HG03060 (cell line): Measurements from ENCODE around the gene SLC38A4.

ENCODE experiments used
- ATAC-seq: cut with Tn5 transposase; IDR thresholded peaks from one replicate; pipeline ENCODE4 v1.9.1; 2021; ENCODE audit warnings: low read depth, moderate number of reproducible peaks; ENCODE audit not compliant: unreplicated experiment

The SLC38A4 gene

GRCh38 chr12:46815809-46816208, 10.0 kb downstream of the SLC38A4 start:
- no peak for ATAC-seq

DNA sequence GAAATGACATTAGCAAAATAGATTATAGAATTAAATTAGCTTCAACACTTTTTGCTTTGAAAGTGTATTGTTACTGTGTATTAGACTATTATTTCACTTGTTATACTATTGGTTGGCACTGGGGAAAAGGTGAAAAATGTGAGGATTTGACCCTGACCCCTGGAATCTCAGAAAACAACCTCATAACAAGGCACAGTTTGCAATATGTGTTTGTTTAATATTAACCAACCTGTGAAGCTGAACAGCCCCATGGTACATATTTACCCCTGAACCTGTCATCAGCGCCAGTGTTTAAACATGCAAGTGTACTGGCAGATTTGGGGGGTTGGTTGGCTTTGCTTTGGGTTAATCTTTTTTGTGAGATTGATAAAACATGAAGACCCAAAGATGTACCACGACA, 11.7 kb downstream of the SLC38A4 start:
- ATAC-seq = no peak

GRCh38 chr12:46811185-46811584, 14.6 kb downstream of the SLC38A4 start:
- ATAC-seq = no peak

DNA sequence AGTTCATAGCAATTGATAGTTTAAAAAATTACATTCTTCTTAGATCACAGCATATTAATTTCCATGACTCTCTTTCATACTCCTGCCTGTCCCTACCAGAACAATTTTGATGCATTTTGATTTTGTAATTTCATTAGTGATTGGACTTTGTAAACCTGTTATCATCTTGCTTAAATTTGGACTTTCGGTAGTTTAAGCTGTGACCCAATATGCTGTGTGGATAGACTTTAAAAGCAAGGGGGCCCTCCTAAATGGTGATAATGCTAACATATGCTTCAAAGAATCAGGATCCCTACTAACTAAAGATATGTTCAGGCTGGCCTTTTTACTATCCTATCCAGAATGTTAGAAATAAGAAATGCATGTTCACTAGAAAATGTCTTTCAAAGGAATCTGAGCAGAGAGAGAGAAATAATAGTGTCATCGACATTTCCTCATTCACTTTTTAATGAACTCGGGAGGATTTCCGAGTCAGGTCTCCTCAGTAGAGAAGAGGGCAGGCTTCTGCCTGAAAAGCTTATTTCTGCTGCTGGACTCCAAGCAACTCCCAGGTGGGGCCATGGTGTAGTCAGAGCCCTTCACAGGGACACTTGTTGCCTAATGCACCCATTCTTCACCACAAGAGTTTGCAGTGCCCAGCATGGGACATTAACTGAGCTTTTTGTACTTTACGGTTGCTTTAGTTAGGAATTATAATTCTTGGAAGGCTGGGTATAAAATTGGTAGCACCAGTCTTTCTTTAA, 16.7 kb downstream of the SLC38A4 start:
- no peak for ATAC-seq

DNA sequence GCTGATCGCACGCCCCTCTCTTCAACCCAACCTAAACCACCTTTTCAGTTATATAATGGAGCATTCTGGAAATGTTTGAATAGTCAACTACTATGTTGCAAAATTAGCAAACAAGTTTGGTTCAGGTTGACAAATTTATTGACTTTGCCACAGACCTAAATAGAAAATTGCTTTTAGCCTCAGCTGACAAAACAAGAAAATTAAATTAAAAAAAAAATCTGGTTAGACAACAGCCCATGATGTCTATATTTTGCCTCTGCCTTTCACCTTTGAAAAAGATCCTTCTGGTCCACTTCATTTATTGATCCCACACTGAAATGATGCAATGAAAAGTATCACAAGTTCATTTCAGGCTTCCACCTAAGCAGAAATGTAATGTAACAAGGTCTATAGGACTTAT, 17.5 kb downstream of the SLC38A4 start:
- no peak for ATAC-seq

DNA sequence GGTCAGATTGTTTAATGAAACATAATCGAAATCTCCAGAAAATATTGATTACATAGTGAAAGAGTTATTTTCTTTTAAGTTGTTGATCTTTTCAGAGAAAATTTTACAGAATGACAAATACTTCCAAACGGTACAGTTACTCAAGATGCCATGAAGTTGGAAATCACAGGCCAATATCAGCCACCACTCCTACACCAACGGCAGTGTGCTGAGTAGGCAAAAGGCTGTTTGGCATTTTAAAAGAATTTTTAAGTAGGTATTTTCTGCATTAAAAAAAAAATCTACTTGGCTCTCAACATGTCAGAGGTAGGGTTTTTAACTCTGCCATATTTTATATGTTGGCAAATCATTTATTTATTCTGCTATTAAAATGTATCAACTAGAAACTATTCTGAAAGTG, 21.7 kb downstream of the SLC38A4 start:
- no peak for ATAC-seq

- no peak for ATAC-seq
These were observed 22.3 kb downstream of the SLC38A4 start for GRCh38 chr12:46803517-46803916.

GRCh38 chr12:46801293-46801692, 24.5 kb downstream of the SLC38A4 start:
- no peak for ATAC-seq

DNA sequence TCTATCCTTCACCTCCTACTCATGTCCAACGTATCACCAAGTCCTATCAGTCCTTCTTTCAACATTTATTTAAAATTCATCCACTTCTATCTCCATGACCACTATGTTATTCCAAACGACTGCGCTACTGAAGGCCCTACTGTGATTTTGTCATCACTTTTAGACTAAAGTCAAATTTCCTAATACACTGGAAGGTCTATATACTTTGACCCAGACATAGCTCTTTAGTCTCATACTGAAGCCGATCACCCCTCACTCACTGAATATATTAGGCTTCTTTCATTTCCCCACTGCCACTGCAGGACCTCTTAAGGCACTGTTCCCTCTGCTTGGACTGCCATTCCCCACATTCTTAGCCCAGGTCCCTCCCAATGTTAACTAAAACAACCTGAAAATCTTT, 25.6 kb downstream of the SLC38A4 start:
- no peak for ATAC-seq

GRCh38 chr12:46798648-46799047, 27.1 kb downstream of the SLC38A4 start:
- ATAC-seq = no peak

- ATAC-seq = no peak
These were observed 27.7 kb downstream of the SLC38A4 start for GRCh38 chr12:46798056-46798455.

DNA sequence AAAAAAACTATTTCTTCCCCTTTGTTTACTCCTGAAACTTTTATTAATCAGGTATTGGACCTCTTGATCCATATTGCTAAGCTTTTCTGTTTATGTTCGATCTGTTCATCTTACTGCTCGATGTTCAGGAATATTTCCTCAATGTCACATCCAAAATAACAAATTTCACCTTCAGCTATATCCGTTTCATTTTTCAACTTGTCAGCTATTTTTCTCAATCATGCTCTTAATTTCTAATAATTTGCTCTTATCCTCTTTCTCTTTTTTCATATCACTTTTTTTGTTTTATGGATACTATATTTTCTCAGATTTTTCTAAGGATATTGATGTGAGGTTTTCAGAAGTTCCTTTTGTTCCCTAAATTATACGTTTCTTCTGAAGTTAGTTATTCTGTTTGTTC, 29.8 kb downstream of the SLC38A4 start:
- ATAC-seq = no peak

DNA sequence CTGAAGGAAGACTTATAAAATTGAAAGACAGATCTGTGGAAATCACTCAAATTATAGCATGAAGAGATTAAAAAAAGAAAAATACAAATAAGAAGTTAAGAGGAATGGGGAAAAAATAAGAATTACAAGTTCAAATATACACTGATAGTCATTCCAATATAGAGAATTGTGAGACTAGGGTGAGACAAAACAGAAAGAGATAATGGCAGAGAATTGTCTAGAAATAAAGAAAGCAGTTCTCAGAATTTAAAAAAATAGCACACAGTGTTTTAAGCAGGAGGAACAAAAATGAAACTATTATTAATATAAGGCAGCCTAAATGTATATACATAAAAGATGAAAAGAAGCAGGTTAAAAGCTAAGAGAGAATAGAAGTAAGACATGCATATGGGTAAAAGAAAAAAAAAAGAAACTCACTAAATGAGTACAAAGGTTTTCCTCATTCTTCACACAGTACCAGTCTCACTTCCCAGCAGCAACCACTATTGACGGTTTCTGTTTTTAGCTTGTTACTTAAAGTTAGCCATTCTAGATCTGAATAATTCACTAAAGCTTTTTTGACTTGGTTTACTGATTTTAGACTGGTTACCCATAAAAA, 31.1 kb downstream of the SLC38A4 start:
- no peak for ATAC-seq

- ATAC-seq = no peak
These were observed 32.9 kb downstream of the SLC38A4 start for GRCh38 chr12:46792925-46793324.

- ATAC-seq = no peak
These were observed 35.7 kb downstream of the SLC38A4 start for GRCh38 chr12:46790066-46790465.

GRCh38 chr12:46788072-46788887, 37.5 kb downstream of the SLC38A4 start:
- ATAC-seq = no peak

- no peak for ATAC-seq
These were observed 38.2 kb downstream of the SLC38A4 start for GRCh38 chr12:46787496-46788055.

DNA sequence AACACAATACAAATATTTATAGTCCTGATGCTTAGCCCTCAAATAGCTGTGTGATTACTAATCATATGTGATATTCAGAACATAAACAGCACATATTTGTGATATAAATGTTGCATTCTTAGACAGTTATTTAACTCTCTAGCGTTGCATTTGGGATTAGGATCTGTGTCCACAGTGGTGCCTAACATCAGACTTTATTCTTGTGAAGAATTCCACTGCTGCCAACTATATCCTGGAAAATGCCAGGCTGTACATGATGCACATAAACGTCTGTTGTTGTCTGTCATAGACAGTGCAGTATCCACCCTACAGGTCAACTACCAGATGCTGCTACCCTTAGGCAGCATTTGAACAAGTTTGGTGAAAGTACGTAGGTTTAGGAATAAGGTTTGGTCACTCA, 39.0 kb downstream of the SLC38A4 start:
- ATAC-seq = no peak

- no peak for ATAC-seq
These were observed 40.4 kb downstream of the SLC38A4 start for GRCh38 chr12:46785382-46785781.

- ATAC-seq = no peak
These were observed 41.9 kb downstream of the SLC38A4 start for GRCh38 chr12:46783871-46784270.

DNA sequence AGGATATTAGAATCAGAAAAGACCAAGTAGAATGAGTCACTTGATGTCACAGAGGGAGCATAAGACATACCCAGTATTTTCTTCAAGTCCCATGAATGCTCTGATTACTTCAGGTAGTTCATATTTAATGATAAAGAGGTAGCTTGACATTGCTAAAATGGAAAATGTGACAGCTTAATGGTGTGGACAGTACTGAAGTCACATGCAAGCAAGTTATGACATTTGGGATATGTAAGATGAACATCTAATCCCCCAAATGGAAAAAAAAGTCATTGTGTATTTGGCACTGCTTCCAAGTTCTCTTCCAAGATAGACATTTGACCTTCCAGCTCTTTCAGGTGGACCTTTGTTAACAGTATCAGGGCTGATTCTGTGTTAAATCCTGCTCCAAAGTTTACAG, 45.9 kb downstream of the SLC38A4 start:
- ATAC-seq = no peak
